Measurements from ENCODE around the gene C3orf62. TPM values are rescaled to one million over a fixed set of nuclear protein-coding genes. Genes with fewer than 3 reads are reported as not detected.
"Not testable (repeated sequence)": the region's sequence is repeated elsewhere in the genome, so short reads cannot be mapped to it uniquely, and the experiment has no call there.

Gene C3orf62
- polyA plus RNA-seq, 1 of the 3 experiments (the other 2 are of a cell fraction), result 4.2 TPM

DNA sequence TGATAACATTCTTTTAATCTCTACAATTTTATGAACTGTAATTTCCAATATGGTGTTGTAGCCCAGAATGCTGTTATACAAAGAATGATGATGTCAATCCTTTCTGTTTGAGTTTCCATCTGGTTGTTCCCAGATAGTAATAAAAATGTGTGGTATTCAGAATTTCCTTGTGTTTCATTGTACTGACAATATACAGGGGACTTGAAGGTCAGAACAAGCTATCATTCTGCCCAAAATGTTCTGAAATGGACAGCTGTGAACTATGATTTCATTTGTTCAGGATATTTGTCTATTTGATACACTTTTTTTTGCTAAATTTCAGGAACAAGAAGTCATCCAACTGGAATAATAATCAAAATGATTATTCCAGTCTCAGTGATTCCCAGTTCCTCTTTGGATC is 40.8 kb downstream of the C3orf62 start:
- H3K27ac ChIP-seq (ENCODE audit: low read depth in 2 of 2, low read length in 1 of 2), result no peak overlapping the region
- DNase-seq, result no peak
- no peaks in the 10 kb centered on the region for H3K4me1 ChIP-seq (ENCODE audit: control insufficient read depth in 1 of 2, insufficient read depth in 2 of 2, low read depth in 1 of 2, low read length in 1 of 2)
- no peak overlapping the region for H2AFZ ChIP-seq (ENCODE audit: low read depth)
- H3K4me2 ChIP-seq, result no peak overlapping the region
- H3K27me3 ChIP-seq (ENCODE audit: insufficient read depth), result no peaks in the 10 kb centered on the region
- no peak overlapping the region for H3K4me3 ChIP-seq (ENCODE audit: low read depth in 2 of 2, low read length in 1 of 2)
- no peaks in the 10 kb centered on the region for H4K20me1 ChIP-seq (ENCODE audit: insufficient read depth)
- peaks cover 7% of the 10 kb centered on the region; the same call in 1 of the 2 replicates for H3K9me3 ChIP-seq
- H3K9ac ChIP-seq, result no peak overlapping the region
- CTCF ChIA-PET, result interaction anchor here (1.4 kb wide), 1 partner anchor 9 kb away, joined by 4 read pairs; no protein-coding TSS in a partner anchor
- H3F3A ChIP-seq (replicated peaks; ENCODE audit: insufficient read depth), result no peaks in the 10 kb centered on the region
- H3K36me3 ChIP-seq (replicated peaks in 1 of 2; ENCODE audit: control insufficient read depth in 1 of 2, insufficient read depth in 2 of 2, low read length in 1 of 2), result no peaks in the 10 kb centered on the region
- TF ChIP-seq NFIC (IDR thresholded peaks at IDR 0.05; ENCODE audit: borderline replicate concordance), result no peak
- TF ChIP-seq YY1 (IDR thresholded peaks at IDR 0.05; ENCODE audit: low read depth), result no peak
- no peak for TF ChIP-seq SMC3 (IDR thresholded peaks at IDR 0.05; ENCODE audit: low read depth, low read length)
- TF ChIP-seq TAF1 (IDR thresholded peaks at IDR 0.05; ENCODE audit: borderline replicate concordance, low read depth, low read length), result no peak
- TF ChIP-seq MXI1 (IDR thresholded peaks at IDR 0.05; ENCODE audit: low read depth, low read length), result no peak
- TF ChIP-seq FOSL2 (IDR thresholded peaks at IDR 0.05; ENCODE audit: borderline replicate concordance, low read depth), result no peak
- TF ChIP-seq TCF12 (IDR thresholded peaks at IDR 0.05), result no peak
- TF ChIP-seq, protein P1, sequence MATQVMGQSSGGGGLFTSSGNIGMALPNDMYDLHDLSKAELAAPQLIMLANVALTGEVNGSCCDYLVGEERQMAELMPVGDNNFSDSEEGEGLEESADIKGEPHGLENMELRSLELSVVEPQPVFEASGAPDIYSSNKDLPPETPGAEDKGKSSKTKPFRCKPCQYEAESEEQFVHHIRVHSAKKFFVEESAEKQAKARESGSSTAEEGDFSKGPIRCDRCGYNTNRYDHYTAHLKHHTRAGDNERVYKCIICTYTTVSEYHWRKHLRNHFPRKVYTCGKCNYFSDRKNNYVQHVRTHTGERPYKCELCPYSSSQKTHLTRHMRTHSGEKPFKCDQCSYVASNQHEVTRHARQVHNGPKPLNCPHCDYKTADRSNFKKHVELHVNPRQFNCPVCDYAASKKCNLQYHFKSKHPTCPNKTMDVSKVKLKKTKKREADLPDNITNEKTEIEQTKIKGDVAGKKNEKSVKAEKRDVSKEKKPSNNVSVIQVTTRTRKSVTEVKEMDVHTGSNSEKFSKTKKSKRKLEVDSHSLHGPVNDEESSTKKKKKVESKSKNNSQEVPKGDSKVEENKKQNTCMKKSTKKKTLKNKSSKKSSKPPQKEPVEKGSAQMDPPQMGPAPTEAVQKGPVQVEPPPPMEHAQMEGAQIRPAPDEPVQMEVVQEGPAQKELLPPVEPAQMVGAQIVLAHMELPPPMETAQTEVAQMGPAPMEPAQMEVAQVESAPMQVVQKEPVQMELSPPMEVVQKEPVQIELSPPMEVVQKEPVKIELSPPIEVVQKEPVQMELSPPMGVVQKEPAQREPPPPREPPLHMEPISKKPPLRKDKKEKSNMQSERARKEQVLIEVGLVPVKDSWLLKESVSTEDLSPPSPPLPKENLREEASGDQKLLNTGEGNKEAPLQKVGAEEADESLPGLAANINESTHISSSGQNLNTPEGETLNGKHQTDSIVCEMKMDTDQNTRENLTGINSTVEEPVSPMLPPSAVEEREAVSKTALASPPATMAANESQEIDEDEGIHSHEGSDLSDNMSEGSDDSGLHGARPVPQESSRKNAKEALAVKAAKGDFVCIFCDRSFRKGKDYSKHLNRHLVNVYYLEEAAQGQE (IDR thresholded peaks at IDR 0.05; ENCODE audit: low read depth, low read length), result no peak
- no peak for TF ChIP-seq RFX5 (IDR thresholded peaks at IDR 0.05; ENCODE audit: low read length)
- no peak for TF ChIP-seq RAD21 (IDR thresholded peaks at IDR 0.05; ENCODE audit: low read length)
- TF ChIP-seq, protein P2, sequence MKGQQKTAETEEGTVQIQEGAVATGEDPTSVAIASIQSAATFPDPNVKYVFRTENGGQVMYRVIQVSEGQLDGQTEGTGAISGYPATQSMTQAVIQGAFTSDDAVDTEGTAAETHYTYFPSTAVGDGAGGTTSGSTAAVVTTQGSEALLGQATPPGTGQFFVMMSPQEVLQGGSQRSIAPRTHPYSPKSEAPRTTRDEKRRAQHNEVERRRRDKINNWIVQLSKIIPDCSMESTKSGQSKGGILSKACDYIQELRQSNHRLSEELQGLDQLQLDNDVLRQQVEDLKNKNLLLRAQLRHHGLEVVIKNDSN (IDR thresholded peaks at IDR 0.05; ENCODE audit: borderline replicate concordance, low read depth), result no peak
- POLR2A ChIA-PET, result no interaction called here
- H3K9me2 ChIP-seq, result no peaks in the 10 kb centered on the region
- no peaks in the 10 kb centered on the region for H3K79me2 ChIP-seq (ENCODE audit: insufficient read depth)

DNA sequence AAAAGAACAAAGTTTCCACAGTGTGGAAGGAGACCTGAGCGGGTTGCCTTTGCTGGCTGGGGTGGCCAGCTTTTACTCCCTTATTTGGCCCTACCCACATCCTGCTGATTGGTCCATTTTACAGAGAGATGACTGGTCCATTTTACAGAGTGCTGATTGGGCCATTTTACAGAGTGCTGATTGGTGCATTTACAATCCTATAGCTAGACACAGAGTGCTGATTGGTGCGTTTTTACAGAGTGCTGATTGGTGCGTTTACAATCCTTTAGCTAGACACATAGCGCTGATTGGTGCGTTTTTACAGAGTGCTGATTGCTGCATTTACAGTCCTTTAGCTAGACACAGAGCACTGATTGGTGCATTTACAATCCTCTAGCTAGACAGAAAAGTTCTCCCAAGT is 48.2 kb downstream of the C3orf62 start:
- H3F3A ChIP-seq (replicated peaks; ENCODE audit: insufficient read depth); H3K4me3 ChIP-seq (ENCODE audit: low read depth in 2 of 2, low read length in 1 of 2); H4K20me1 ChIP-seq (ENCODE audit: insufficient read depth); H2AFZ ChIP-seq (ENCODE audit: low read depth); H3K4me2 ChIP-seq; H3K9me2 ChIP-seq; H3K4me1 ChIP-seq (ENCODE audit: control insufficient read depth in 1 of 2, insufficient read depth in 2 of 2, low read depth in 1 of 2, low read length in 1 of 2); H3K79me2 ChIP-seq (ENCODE audit: insufficient read depth); CTCF ChIA-PET; H3K9ac ChIP-seq; H3K36me3 ChIP-seq (replicated peaks in 1 of 2; ENCODE audit: control insufficient read depth in 1 of 2, insufficient read depth in 2 of 2, low read length in 1 of 2); H3K27me3 ChIP-seq (ENCODE audit: insufficient read depth); DNase-seq; H3K27ac ChIP-seq (ENCODE audit: low read depth in 2 of 2, low read length in 1 of 2): not testable (repeated sequence)
- 61% methylated on average over 4 of the region's 5 CpGs for WGBS (ENCODE audit: low lambda C conversion rate)
- H3K9me3 ChIP-seq, result peaks cover 15% of the 10 kb centered on the region; the same call in 1 of the 2 replicates
- POLR2A ChIA-PET, result interaction anchor here (0.7 kb wide), 1 partner anchor 17 kb away, joined by 3 read pairs; no protein-coding TSS in a partner anchor

Measured in SK-N-SH (cell line).